H1 (cell line): ENCODE results near the gene NOL3. TPM values are rescaled to one million over a fixed set of nuclear protein-coding genes. Genes with fewer than 3 reads are reported as not detected.
A peak's percentile ranks its signal among the peaks of the same experiment; 100 is the strongest.

Source experiments
- CHD2 ChIP-seq: IDR thresholded peaks from 2 replicates; pipeline ENCODE4 v1.6.1; 2012; ENCODE audit warnings: low read length, improper control_type of control experiment
- NANOG ChIP-seq: IDR thresholded peaks from 2 replicates; pipeline ENCODE4 v1.6.1; 2011; ENCODE audit warnings: low read length, low read depth, mild to moderate bottlenecking, inconsistent platforms; ENCODE audit not compliant: insufficient read depth, poor library complexity, severe bottlenecking
- SAP30 ChIP-seq: fragments of 300-600 bp; sonication (generic); IDR thresholded peaks from 2 replicates; pipeline ENCODE4 v1.7.1; 2012; ENCODE audit warnings: low read length, moderate library complexity, mild to moderate bottlenecking, inconsistent platforms; ENCODE audit not compliant: insufficient read depth, insufficient replicate concordance
- SP2 ChIP-seq: IDR thresholded peaks from 2 replicates; pipeline ENCODE4 v1.6.1; 2012; ENCODE audit warnings: mild to moderate bottlenecking, low read length, inconsistent platforms
- SUZ12 ChIP-seq: fragments of 200-600 bp; sonication (generic); IDR thresholded peaks from 2 replicates; pipeline ENCODE4 v1.6.1; 2012; ENCODE audit warnings: mild to moderate bottlenecking, inconsistent platforms, low read length, moderate library complexity, mixed read lengths
- TAF1 ChIP-seq: IDR thresholded peaks from 2 replicates; pipeline ENCODE4 v1.6.1; 2011; ENCODE audit warnings: mild to moderate bottlenecking, low read depth, low read length
- polyA plus RNA-seq, 7 experiments: library from polyadenylated mRNA; depleted of rRNA in 3 of 7; stranded (reverse) in 5 of 7; unstranded in 2 of 7; fragments of >200 nt in 5 of 7; fragments of 200-250 nt in 2 of 7; gene quantifications; 1 replicate in 5 of 7; 2 replicates in 1 of 7; 4 replicates in 1 of 7; pipeline versions ENCODE4 v1.2.1 to v1.2.3, GENCODE V29; 2011 to 2013; ENCODE audit warnings: missing spikeins in 2 of 7, mixed read lengths in 2 of 7
- total RNA-seq: library from RNA; stranded (reverse); fragmentation: NEBNext Ultra II Directional; extraction: Animal tissue kit (Norgen Biotek cat#: 25700); gene quantifications from 2 replicates; pipeline ENCODE4 v1.2.1, GENCODE V29; 2021

NOL3 gene
- total and polyA plus RNA-seq, 2 of the 8 experiments (the other 6 are each of a cell fraction or from before 2014, with no cell fraction given), result 2.2 to 4.6 TPM

DNA sequence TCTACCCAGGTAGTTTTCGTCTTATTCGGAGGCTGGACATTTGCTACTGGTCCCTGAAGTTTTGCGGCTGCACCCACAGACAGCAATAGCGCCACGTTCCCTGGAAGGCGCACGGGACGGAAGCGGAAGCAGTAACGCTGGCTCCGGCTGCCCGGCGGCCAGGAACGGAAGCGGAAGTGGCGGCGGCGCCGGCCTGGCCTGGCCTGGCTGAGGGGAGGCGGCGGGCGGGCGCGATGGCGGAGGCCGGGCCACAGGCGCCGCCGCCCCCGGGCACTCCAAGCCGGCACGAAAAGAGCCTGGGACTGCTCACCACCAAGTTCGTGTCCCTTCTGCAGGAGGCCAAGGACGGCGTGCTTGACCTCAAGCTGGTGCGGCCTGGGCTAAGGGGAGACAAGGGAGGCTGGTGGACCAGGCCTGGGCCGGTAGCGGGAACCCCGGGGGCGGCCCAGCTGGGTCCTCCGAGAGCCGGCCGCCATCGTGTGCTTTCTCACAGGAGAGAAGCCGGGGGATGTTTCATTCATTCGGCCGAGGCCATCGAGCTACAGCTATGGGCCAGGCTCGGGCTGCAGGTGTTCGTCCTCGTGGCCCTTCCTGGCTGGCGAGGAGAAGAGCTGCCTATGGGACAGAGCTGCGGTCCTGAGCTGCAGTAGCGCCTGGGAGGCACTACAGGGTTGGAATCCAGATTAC, 21.8 kb downstream of the NOL3 start, which contains the start of gene E2F4 (continued):
- TF ChIP-seq SUZ12, result no peak
- peak; percentile 54; the same call in 1 of the 2 replicates for TF ChIP-seq TAF1
- peak; percentile 74 for TF ChIP-seq SAP30
- TF ChIP-seq CHD2, result 0 out of 2 replicates have a peak, but pooled peaks have one; percentile 34
- TF ChIP-seq NANOG, result no peak
- no peak for TF ChIP-seq SP2
